NCI-H510A (cell line): ENCODE results near the gene GPSM1.
"Not testable (repeated sequence)": the region's sequence is repeated elsewhere in the genome, so short reads cannot be mapped to it uniquely, and the experiment has no call there.

ENCODE experiments used
- DNase-seq: peaks from one replicate; lab custom pipeline; 2025; lab: John Stamatoyannopoulos, UW

Gene GPSM1

GRCh38 chr9:136397643-136398042, 70.3 kb downstream of the GPSM1 start:
- DNase-seq = no peak

GRCh38 chr9:136398286-136398685, 70.9 kb downstream of the GPSM1 start:
- DNase-seq = no peak

- DNase-seq = no peak
Observed at GRCh38 chr9:136399176-136400037, 72.1 kb downstream of the GPSM1 start.

GRCh38 chr9:136400038-136400834, 72.9 kb downstream of the GPSM1 start, which contains the start of gene SNAPC4:
SNAPC4 (minus strand) TSS chr9:136400170; CDS start chr9:136398428, 1,742 bp downstream.
- DNase-seq = peak; percentile 77

- DNase-seq = no peak
Observed at GRCh38 chr9:136401173-136401922, 74.0 kb downstream of the GPSM1 start.

GRCh38 chr9:136402067-136402466, 74.7 kb downstream of the GPSM1 start:
- no peak for DNase-seq

- no peak for DNase-seq
Observed at GRCh38 chr9:136403538-136403914, 76.2 kb downstream of the GPSM1 start.

- no peak for DNase-seq
Observed at GRCh38 chr9:136403915-136404800, 76.8 kb downstream of the GPSM1 start.

GRCh38 chr9:136404801-136405136, 77.4 kb downstream of the GPSM1 start:
- DNase-seq = no peak

GRCh38 chr9:136405481-136405880, 78.1 kb downstream of the GPSM1 start:
- no peak for DNase-seq

- not testable (repeated sequence) for DNase-seq
Observed at GRCh38 chr9:136405904-136406303, 78.6 kb downstream of the GPSM1 start.

- not testable (repeated sequence) for DNase-seq
Observed at GRCh38 chr9:136407061-136407460, 79.7 kb downstream of the GPSM1 start.

- no peak for DNase-seq
Observed at GRCh38 chr9:136407911-136408310, 80.6 kb downstream of the GPSM1 start.
